ENCODE data around the gene MEIS3.

MEIS3 gene

DNA sequence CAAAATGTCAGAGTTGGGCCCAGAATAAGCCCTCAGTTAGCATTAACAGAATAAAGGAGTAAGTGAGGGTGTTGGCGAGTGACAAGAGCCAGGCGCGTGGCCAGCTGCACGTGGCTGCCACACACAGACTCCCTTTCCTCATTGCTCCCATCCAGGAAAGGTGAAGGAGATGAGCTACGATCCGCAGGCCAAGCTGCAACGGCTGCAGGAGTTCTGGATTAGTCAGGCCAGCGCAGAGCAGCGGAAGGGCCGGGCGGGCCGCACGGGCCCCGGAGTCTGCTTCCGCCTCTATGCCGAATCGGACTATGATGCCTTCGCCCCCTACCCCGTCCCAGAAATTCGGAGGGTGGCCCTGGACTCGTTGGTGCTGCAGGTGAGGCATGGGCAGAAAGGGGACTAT lies 57.0 kb downstream of the MEIS3 start:
- DNase-seq (ENCODE audit: insufficient read length, low spot score) (no peak), FAIRE-seq (no peak)
- TF ChIP-seq POLR2A (IDR thresholded peaks at IDR 0.05; ENCODE audit: low read depth, low read length), result no peak

DNA sequence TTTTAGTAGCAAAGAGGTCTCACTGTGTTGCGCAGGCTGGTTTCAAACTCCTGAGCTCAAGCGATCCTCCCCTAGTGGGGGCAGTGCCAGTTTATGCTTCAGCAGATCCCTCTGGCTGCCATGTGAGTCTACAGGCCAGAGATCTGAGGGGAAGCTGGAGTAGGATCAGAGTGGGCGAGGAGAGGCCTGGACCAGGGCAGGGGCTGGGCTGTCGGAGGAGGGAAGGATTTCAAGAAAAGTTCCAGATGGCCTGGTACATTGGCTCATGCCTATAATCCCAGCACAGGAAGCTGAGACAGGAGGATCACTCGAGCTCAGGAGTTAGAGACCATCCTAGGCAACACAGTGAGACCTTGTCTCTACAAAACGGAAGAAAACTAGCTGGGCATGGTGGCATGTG lies 60.4 kb downstream of the MEIS3 start:
- FAIRE-seq (no peak), DNase-seq (ENCODE audit: insufficient read length, low spot score) (no peak)
- TF ChIP-seq POLR2A (IDR thresholded peaks at IDR 0.05; ENCODE audit: low read depth, low read length), result no peak

DNA sequence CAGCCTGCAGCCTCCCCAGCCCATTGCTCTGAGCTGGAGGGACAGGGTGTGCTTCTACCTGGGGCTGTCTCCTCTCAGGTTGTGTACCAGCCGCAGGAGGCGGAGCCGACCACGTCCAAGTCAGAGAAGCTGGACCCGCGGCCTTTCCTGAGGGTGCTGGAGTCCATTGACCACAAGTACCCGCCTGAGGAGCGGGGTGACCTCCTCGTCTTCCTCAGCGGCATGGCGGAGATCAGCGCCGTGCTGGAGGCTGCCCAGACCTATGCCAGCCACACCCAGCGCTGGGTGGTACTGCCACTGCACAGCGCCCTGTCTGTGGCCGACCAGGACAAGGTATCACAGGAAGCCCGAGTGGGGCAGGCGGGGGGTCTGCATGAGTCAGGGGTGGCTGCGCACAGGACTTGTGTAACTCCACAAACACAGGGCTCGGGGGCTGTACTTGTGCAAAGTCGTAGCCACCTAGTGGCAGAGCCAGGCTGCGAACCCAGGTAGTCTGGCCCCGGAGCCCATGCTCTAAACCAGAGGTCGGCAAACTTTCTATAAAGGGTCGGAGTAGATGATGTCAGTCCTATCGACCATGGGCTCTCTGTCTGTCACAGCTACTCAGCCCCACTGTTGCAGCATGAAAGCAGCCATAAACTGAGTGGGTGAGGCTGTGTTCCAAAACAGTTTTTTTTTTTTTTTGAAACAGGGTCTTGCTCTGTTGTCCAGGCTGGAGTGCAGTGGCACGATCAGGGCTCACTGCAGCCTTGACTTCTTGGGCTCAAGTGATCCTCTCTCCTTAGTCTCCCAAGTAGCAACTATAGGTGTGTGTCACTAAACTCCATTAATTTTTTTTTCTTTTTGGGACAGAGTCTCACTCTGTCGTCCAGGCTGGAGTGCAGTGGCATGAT lies 61.3 kb downstream of the MEIS3 start:
- FAIRE-seq, result no peak

DNA sequence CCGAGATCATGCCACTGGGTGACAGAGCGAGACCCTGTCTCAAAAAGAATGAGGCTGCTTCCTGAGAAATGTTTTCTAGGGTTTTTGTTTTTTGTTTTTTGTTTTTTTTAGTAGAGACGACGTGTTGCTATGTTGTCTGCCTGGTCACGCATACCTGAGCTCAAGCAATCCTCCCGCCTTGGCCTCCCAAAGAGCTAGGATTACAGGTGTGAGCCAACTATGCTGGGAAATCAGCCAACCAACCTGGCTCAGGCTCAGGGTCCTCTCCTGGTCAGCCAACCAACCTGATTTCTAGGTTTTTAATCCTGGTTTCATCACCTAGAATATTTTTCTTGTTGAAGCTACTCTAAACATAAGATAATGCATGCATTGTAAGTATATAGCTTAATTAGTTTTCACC lies 62.4 kb downstream of the MEIS3 start:
- no peak for DNase-seq (ENCODE audit: insufficient read length, low spot score)
- no peak for TF ChIP-seq POLR2A (IDR thresholded peaks at IDR 0.05; ENCODE audit: low read depth, low read length)
- FAIRE-seq, result no peak

More for the DNA sequence above, 61.3 kb downstream of the MEIS3 start:
- no peak for DNase-seq (ENCODE audit: insufficient read length, low spot score)
- TF ChIP-seq POLR2A (IDR thresholded peaks at IDR 0.05; ENCODE audit: low read depth, low read length), result no peak

DNA sequence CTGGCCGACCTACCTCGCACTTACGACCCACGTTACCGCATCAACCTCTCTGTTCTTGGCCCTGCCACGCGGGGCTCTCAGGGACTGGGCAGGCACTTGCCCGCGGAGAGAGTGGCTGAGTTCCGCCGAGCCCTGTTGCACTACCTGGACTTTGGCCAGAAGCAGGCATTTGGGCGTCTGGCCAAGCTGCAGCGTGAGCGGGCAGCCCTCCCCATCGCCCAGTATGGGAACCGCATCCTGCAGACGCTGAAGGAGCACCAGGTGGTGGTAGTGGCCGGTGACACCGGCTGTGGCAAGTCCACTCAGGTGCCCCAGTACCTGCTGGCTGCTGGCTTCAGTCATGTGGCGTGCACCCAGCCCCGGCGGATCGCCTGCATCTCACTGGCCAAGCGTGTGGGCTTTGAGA lies 66.0 kb downstream of the MEIS3 start:
- FAIRE-seq (no peak), DNase-seq (ENCODE audit: insufficient read length, low spot score) (no peak)
- TF ChIP-seq POLR2A (IDR thresholded peaks at IDR 0.05; ENCODE audit: low read depth, low read length), result no peak

Data from H54 (cell line).